HG03060 (cell line): ENCODE results near the gene CRTAP.
"Not testable (repeated sequence)": the region's sequence is repeated elsewhere in the genome, so short reads cannot be mapped to it uniquely, and the experiment has no call there.

Experiments
- ATAC-seq: cut with Tn5 transposase; IDR thresholded peaks from one replicate; pipeline ENCODE4 v1.9.1; 2021; ENCODE audit warnings: low read depth, moderate number of reproducible peaks; ENCODE audit not compliant: unreplicated experiment

CRTAP gene

DNA sequence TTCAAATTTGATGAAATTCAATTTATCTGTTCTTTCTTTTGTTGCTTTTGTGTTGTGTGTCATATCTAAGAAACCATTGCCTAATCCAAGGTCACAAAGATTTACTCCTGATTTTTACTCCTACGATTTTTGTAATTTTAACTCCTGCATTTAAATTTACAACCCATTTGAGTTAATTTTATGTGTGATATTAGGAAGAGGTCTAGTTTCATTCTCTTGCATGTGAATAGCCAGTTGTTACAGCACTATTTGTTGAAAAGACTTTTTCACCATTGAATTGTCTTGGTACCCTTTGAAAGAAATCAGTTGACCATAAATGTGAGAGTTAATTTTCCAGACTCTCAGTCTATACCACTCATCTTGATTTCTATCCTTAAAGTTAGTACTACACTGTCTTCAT lies 23.9 kb downstream of the CRTAP start:
- ATAC-seq: no peak

DNA sequence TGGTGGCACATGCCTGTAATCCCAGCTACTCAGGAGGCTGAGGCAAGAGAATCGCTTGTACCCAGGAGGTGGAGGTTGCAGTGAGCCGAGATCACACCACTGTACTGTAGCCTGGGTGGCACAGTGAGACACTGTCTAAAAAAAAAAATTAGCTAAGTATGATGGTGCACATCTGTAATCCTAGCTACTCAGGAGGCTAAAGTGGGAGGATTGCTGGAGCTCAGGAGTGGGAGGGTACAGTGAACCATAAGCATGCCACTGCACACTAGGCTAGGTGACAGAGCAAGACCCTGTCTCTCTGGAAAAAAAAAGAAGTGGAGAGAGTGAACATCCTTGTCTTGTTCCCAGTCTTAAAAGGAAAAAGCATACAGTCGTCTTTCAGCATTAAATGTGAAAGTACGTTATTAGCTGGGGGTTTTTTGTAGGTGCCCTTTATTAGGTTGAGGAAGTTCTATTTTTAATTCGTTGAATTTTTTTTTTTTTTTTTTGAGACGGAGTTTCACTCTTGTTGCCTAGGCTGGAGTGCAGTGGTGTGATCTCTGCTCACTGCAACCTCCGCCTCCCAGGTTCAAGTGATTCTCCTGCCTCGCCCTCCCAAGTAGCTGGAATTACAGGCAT lies 25.3 kb downstream of the CRTAP start:
- ATAC-seq: peak; percentile 55

DNA sequence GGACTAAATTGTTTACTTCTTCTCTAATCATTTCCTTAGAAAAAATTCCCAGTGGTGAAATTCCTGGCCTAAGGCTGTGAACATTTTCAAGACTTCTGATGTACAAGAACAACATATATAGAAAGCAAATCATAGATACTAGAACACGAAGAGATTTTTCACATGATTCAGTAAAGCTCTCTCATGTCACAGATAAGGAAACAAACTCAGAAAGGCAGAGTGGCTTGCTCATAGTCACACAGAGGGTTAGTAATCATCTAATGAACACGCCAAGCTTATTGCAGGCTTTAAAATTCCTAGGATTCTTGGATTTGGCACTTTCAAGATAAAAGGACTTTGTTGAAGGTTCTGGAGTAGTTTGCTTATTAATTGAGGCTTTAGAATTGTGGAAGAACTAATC lies 26.2 kb downstream of the CRTAP start:
- no peak for ATAC-seq

DNA sequence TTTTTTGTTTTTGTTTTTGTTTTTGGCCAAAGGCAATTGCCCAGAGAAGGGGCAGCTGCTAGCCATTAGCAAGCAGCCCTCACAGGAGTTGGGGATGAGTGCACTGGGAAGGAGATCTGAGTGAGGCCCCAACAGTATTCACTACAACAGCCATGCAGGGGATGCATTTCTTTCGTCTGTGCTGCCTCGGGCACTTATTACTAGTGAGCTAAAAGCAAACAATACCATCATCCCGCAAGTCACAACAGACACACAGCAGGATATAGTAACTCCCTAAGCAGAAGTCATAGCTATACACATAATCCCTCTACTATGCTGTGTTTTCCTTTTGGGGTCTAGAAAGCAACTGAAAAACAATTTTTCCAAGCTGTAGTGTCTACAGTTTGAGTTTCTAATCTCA lies 27.2 kb downstream of the CRTAP start:
- ATAC-seq: no peak

DNA sequence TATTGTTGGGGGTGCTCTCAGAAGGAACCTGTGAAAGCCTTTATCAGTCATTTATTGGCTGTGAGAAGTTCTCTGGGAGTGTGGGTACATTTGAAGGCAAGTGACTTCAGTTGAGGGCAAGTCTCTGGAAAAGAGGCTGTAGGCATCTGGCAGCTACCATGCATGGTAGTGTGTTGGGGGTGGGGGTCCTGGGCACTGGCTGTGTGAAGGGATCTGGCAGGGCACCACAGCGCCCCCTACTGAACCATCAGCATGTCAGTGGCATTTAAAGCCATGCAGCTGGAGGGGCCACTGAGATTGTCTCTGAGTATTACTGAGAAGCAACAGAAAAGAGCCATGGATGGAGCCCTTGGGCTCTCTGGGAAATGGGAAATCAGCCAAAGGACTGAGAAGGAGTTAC lies 30.6 kb downstream of the CRTAP start:
- ATAC-seq: no peak

DNA sequence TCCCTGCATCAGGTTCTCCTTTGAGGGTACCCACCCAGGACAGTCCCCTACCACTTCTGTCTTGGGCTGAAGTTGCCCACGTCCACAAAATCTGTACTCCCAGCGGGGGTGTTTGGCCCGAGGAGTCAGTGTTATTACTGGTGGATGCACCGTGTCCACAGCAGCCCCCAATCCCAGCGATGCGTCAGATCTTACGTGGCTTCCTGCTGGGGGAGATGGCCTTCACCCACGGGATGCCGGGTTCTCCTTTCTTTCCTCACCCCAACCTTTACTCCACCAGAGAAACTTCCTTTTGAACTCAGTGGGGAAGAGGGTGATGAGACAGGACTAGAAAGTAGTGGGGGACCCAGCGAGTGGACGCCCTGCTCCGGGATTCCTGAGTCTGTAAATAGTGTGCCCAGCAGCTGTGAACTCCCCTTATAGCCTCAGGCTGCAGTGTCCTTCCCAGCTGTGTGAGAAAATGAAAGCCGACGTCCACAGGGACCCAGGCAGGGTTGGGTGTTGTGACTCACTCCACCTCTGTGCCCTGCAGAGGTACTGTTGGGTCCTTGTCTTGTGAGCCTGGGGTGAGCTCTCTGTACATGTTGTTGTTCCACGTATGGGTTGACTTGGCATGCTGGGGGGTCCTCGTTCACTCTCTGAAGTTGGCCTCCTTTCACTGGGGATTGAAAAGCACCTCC lies 31.5 kb downstream of the CRTAP start:
- ATAC-seq: no peak

DNA sequence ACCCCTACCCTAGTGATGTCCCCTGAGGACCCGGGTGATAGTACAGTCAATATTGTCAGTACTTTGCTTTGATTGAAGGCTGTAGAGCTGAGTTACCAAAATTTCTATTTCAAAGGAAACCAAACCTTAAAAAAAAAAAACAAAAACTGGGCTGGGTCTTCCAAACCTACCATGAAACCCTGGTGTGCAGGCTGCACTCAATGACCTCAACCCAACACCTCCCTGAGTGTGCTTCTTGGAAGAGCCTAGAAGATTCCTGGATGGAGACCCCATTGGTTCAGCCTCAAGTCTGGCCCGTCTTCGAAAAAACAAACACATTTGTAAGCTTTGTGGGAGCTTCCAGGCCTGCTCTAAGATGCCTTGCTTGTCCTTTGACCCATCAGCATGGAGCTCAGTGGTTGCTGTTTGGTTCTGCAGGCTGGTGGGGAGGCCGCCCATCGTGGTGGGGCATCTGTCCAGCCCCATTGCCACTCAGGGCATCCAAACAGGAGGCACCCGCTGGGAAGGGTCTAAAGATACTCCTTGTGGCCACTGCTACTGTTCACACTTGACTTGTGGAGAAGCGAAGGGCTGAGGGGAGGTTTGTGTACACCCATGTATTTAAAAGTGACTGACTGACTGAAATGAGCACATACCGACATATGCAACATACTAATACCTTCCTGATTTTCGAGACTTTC lies 32.2 kb downstream of the CRTAP start:
- ATAC-seq: no peak

DNA sequence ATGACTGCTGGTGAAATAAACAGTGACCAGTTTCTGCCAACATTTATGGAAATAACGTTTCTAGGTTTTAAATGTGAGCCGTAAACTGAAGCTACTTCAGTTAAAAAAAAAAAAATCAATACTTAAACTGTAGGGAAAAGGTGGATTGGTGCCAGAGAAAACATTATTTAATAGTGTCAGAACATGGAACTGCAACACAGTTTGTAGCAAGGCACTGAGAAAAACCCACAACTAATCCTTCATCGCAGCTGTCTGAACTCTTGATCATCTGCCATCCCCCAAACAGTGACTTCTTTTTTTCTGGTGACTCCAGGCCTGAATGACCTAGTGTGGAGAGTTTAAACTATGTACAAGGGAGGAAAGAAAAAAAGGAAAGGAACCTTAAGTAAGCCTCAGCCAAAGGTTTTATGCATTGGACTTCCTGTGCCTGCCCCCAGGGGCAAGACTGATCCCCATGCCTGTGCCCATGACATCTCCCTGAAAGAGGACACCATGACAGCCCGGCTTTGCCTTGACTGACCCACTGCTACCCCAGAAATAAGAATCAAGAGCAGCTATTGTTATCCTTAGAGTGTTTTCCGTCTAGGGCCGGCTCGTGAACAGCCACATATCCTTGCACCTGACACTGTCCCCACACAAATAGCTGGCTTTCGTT lies 33.1 kb downstream of the CRTAP start:
- no peak for ATAC-seq

DNA sequence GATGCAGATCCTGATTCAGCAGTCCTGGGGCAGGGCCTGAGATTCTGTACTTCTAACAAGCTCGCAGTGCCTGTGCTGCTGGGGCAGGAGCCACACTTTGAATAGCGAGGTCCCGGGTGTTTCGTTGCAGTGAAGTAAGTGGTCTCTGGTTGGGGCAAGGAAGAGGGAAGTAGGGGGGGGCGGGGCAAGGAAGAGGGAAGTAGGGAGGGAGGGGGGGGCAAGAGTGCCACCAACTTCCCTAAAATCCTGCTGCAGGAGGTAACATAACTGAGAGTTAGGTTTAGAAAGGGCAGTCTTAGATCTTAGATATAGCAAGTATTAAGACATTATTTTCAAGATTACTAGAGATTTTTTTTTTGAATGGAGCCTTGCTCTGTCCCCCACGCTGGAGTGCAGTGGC lies 35.5 kb downstream of the CRTAP start:
- no peak for ATAC-seq

DNA sequence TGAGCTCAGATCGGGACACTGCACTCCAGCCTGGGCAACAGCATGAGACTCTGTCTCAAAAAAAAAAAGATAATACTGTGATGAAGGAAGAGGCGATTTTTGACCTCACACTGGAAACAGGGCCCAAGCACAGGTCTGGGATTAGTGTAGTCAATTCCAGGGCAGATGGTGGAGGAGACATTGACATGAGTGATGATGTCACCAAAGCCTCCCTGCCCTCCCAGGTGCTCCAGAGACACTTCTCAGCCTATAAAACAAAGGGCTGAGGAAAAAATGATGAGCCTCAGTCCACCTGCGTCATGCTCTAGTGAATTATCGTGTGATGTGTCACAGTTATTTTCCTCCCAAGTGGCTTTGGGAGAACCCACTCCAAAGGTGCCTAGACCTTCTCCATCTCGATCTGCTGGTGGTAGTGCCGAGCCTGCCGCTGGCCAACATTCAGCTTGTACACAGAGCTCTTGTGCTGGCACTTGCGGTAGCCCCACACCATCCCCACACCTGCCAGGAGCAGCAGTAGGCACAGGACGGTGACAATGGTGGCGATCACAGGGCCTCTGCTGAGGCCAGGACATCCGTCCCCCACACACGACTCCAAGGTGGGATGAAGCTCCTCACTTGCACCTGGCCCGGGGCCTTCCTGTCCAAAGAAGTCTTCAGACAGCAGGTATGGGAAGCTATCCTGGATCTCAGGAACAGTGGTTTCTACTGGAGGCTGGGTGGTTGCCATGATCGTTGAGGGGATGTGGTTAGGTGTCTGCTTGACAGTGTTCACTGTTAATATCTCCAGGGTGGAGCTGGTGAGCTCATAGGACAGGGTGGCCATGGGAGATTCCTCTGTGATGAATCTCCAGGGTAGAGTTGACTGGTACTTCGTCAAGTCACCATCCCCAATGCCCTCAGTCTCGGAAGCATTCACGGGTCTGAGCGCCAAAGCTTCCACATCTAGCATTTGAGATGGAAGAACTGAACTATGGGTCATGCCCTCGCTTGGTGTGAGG lies 38.8 kb downstream of the CRTAP start:
- no peak for ATAC-seq

DNA sequence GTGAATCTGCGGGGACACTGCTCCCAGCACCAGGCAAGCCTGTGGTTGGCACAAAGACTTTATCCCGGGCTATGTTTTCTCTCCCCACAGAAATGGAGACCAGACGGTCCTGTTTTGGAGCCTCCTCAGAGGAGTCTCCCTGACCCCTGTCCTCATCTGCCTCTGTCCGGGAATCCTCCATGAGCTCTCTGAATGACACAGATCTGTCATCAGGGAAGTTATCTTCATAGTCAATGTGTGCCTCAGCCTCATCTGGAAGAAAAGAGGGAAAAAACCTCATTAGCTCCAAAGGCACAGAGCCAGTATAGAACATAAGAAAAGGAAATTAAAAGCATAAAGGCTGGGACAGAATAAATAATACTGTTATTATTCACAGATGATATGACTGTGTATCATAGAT lies 40.0 kb downstream of the CRTAP start:
- ATAC-seq: no peak

DNA sequence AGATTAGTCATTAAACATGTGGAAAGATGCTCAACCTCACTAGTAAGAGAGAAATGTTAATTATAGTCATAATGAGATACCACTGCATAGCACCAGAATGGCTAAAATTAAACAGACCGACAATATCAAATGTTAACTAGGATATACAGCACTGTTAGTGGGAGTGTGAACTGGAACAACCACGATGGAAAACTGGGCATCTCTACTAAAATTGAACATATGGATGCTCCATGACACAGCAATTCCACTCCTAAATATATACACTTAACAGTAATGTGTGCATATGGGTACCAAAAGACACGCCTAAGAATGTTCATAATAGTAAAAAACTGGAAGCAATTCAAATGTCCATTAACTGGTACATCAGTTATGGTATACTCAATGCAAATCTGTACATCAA lies 41.5 kb downstream of the CRTAP start:
- ATAC-seq: no peak

DNA sequence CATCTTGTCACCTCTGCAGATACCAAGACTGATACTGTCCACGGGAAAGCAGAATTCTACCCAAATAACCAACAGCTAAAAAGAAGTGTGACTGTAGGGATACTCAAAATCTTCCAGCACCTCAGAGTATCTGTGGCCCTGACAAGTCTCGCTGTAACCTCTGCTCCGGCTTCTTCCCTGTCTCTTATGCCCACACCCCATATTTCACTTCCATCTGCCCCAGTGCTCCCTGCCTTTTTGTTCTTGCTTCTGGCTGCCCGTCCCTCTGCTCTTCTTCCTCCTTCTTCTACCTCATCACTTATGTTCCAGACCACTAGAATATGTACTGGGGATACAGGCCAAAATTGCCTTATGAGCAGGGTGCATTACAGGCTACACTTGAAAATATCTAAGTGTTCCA lies 45.4 kb downstream of the CRTAP start:
- ATAC-seq: no peak

DNA sequence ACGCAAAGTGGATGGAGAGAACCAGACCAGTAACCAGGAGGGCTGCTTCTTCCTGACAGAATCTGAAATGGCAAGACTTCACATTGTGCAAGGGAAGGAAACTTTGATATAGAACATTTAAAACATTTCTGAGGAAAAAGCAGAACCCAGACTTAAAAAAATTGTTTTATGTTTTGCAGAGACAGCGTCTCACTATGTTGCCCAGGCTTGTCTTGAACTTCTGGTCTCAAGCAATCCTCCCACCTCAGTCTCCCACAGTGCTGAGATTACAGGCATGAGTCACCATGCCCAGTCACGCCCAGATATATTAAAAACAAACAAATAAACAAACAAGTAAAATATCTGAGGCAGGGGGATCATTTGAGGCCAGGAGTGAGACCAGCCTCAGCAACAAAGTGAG lies 46.2 kb downstream of the CRTAP start:
- ATAC-seq: no peak

DNA sequence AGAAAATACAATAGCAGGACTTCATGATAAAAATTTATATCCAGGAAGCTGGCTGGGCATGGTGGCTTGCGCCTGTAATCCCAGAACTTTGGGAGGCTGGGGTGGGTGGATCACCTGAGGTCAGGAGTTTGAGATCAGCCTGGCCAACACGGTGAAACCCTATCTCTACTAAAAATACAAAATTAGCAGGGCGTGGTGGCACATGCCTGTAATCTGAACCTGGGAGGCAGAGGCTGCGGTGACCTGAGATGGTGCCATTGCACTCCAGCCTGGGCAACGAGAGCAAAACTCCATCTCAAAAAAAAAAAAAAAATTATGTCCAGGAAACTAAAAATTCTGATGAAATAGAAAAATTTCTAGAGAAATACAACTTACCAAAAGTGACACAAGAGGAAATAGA lies 48.8 kb downstream of the CRTAP start:
- ATAC-seq: not testable (repeated sequence)

DNA sequence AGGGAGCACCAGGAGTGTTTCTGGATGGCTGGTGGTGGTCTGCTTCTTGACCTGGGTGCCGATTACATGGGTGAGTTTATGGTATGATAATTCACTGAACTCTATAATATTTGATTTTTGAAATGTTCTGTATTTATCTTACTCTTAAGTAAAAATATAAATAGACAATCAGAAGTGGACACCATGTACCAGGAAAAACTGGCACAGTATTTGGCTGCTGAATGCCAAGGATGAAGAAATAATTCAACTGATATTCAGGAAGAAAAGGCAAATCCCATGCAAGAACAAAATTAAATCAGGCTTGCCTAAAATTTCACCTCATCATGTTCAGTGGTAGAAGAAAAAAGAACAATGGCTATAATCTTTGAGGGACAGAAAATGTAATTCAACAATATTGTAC lies 51.6 kb downstream of the CRTAP start:
- ATAC-seq: no peak

DNA sequence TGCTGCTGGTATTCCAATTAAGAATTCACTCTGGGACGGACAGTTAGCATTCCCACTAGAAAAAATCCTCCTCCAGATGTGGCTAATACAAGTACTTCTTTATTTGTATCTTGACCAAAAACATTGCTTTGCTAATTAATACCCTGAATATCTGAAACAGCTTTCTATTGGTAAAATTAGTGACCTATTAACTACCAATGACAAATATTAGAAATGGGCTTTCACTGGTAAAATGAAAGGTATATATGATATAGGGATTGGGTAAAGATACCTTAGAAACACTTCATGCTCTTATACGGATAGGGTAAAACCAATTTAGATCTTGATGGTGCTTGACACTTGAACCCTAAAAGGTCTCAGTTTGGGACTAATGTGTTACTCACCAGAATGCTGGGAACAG lies 52.3 kb downstream of the CRTAP start:
- ATAC-seq: no peak

DNA sequence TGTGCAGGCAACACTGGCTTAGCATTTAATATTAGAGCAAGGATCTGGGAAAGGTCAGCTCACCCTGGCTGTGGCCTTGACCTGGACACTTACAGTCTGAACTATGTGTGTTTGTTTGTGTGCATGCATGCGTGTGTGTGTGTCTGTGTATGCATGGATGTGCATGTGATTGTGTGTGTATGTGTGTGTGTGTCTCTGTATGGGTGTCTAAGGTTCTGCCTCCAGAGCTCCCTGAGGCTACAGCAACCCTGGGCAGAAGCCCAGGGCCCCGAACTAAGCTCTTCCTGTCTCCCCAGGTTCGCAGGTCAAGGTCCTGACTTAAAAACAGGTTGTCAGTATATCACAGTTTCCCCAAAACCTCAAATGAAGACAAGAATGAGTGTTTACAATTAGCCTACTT lies 53.5 kb downstream of the CRTAP start:
- ATAC-seq: no peak

DNA sequence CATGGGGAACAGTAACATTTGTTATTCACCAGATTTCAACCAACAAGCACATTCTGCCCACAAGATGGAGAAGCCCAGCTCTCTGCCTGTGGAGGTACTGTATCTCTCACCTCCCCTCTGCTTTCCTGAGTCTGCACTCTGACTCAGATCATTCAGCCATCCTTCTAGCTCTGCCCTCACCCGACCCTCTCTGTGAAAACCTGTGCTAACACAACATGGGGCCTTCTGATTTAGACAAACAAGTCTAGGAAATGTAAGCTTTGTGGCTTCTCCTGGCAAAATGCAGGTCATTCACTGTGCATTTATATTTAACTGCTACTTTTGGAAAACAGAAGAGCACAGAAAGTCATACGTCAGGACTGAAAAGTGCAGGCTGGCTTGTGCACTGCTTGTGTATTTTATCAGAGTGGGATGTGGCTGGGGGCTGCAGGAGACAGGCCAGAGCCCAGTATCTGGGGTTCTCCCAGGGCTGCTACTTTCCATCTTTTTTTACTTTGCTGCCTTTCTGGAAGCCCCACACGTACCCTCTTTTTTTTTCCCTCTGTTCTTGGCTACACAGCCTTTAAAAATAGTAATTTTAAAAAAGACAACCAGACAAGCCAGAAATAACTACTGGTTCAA lies 54.0 kb downstream of the CRTAP start:
- no peak for ATAC-seq

DNA sequence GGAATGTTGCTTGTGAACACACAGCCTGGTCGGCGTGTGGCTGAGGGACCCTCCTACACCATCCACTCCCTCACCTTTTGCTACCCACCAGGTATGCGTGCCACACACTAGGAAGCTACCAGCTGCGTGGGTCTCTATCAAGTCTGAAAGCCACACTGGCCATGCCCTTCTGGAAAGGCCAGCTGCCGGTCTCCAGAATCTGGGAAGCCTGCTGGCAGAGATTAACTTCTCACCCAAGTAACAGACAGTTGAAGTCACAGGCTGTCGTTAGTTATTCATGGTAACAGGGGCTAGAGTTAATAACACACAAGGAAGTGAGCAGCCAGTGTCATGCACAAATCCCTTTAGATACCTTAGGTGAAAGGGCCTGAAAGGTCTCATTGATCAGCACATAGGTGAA lies 56.7 kb downstream of the CRTAP start:
- no peak for ATAC-seq
